Measurements from ENCODE around the gene DNAJC25. TPM values are rescaled to one million over a fixed set of nuclear protein-coding genes. Genes with fewer than 3 reads are reported as not detected.

The DNAJC25 gene
- total and polyA plus RNA-seq, 2 of the 13 experiments (the other 11 are each of a cell fraction or from before 2014, with no cell fraction given) = 5.7 to 10.2 TPM

DNA sequence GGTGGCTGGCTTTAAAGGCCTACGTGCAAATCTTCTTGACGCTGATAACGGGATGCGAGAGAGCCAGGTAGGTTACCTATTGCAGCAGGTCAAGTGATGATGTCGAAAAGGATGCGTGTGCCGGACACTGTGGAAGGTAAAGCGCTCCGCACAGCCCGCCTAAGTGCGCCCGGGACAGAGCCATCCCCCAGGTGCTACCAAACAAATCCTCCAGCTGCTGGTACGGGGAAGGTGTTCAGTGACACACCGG is 245 bp upstream of the DNAJC25 start (continued):
- TF ChIP-seq, protein P1, sequence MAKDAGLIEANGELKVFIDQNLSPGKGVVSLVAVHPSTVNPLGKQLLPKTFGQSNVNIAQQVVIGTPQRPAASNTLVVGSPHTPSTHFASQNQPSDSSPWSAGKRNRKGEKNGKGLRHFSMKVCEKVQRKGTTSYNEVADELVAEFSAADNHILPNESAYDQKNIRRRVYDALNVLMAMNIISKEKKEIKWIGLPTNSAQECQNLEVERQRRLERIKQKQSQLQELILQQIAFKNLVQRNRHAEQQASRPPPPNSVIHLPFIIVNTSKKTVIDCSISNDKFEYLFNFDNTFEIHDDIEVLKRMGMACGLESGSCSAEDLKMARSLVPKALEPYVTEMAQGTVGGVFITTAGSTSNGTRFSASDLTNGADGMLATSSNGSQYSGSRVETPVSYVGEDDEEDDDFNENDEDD (CRISPR knock-in tag; IDR thresholded peaks at IDR 0.05; ENCODE audit: borderline replicate concordance) = peak; percentile 78; the same call in 1 of the 2 replicates
- TF ChIP-seq AHR (CRISPR knock-in tag; IDR thresholded peaks at IDR 0.05) (peak; percentile 65; the same call in 1 of the 2 replicates), ZNF232 (CRISPR knock-in tag; IDR thresholded peaks at IDR 0.05; ENCODE audit: borderline replicate concordance) (no peak), SMC3 (IDR thresholded peaks at IDR 0.05; ENCODE audit: low read length) (no peak), HNRNPK (IDR thresholded peaks at IDR 0.05; ENCODE audit: low read depth, low read length, poor library complexity, severe bottlenecking) (no peak), ZFY (CRISPR knock-in tag; IDR thresholded peaks at IDR 0.05) (no peak), ZNF546 (CRISPR knock-in tag; conservative IDR thresholded peaks at IDR 0.05) (no peak), ZZZ3 (CRISPR knock-in tag; IDR thresholded peaks at IDR 0.05; ENCODE audit: borderline replicate concordance) (peak; percentile 67; the same call in 1 of the 2 replicates), GABPB1 (CRISPR knock-in tag; IDR thresholded peaks at IDR 0.05) (no peak), ZMYM2 (CRISPR knock-in tag; IDR thresholded peaks at IDR 0.05) (no peak), KLF6 (CRISPR knock-in tag; IDR thresholded peaks at IDR 0.05) (no peak), FOXC1 (CRISPR knock-in tag; IDR thresholded peaks at IDR 0.05; ENCODE audit: borderline replicate concordance) (no peak), ZNF260 (CRISPR knock-in tag; IDR thresholded peaks at IDR 0.05; ENCODE audit: borderline replicate concordance, low read depth) (no peak), ZMAT3 (CRISPR knock-in tag; conservative IDR thresholded peaks at IDR 0.05) (peak; percentile 86; the same call in 1 of the 2 replicates), U2AF1 (optimal IDR thresholded peaks at IDR 0.05; ENCODE audit: low read depth, low read length) (no peak), SIN3B (IDR thresholded peaks at IDR 0.05; ENCODE audit: low read length) (peak; percentile 70; the same call in 1 of the 2 replicates), ZNF235 (CRISPR knock-in tag; IDR thresholded peaks at IDR 0.05; ENCODE audit: borderline replicate concordance) (0 out of 2 replicates have a peak, but pooled peaks have one; percentile 25), IRF2 (CRISPR knock-in tag; IDR thresholded peaks at IDR 0.05) (peak; percentile 91), ZC3H13 (CRISPR knock-in tag; IDR thresholded peaks at IDR 0.05) (0 out of 2 replicates have a peak, but pooled peaks have one; percentile 37), ASH2L (IDR thresholded peaks at IDR 0.05; ENCODE audit: insufficient read length, low read depth, low read length) (peak; percentile 60), ZNF136 (CRISPR knock-in tag; IDR thresholded peaks at IDR 0.05; ENCODE audit: low read depth) (0 out of 2 replicates have a peak, but pooled peaks have one; percentile 57)
- TF ChIP-seq, protein P2, sequence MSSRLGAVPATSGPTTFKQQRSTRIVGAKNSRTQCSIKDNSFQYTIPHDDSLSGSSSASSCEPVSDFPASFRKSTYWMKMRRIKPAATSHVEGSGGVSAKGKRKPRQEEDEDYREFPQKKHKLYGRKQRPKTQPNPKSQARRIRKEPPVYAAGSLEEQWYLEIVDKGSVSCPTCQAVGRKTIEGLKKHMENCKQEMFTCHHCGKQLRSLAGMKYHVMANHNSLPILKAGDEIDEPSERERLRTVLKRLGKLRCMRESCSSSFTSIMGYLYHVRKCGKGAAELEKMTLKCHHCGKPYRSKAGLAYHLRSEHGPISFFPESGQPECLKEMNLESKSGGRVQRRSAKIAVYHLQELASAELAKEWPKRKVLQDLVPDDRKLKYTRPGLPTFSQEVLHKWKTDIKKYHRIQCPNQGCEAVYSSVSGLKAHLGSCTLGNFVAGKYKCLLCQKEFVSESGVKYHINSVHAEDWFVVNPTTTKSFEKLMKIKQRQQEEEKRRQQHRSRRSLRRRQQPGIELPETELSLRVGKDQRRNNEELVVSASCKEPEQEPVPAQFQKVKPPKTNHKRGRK (CRISPR knock-in tag; IDR thresholded peaks at IDR 0.05) = no peak
- TF ChIP-seq, protein P3, sequence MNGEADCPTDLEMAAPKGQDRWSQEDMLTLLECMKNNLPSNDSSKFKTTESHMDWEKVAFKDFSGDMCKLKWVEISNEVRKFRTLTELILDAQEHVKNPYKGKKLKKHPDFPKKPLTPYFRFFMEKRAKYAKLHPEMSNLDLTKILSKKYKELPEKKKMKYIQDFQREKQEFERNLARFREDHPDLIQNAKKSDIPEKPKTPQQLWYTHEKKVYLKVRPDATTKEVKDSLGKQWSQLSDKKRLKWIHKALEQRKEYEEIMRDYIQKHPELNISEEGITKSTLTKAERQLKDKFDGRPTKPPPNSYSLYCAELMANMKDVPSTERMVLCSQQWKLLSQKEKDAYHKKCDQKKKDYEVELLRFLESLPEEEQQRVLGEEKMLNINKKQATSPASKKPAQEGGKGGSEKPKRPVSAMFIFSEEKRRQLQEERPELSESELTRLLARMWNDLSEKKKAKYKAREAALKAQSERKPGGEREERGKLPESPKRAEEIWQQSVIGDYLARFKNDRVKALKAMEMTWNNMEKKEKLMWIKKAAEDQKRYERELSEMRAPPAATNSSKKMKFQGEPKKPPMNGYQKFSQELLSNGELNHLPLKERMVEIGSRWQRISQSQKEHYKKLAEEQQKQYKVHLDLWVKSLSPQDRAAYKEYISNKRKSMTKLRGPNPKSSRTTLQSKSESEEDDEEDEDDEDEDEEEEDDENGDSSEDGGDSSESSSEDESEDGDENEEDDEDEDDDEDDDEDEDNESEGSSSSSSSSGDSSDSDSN (CRISPR knock-in tag; IDR thresholded peaks at IDR 0.05) = peak; percentile 100
- TF ChIP-seq, protein P4, sequence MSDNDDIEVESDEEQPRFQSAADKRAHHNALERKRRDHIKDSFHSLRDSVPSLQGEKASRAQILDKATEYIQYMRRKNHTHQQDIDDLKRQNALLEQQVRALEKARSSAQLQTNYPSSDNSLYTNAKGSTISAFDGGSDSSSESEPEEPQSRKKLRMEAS (IDR thresholded peaks at IDR 0.05) = peak; percentile 87; the same call in 1 of the 2 replicates
- TF ChIP-seq, protein P5, sequence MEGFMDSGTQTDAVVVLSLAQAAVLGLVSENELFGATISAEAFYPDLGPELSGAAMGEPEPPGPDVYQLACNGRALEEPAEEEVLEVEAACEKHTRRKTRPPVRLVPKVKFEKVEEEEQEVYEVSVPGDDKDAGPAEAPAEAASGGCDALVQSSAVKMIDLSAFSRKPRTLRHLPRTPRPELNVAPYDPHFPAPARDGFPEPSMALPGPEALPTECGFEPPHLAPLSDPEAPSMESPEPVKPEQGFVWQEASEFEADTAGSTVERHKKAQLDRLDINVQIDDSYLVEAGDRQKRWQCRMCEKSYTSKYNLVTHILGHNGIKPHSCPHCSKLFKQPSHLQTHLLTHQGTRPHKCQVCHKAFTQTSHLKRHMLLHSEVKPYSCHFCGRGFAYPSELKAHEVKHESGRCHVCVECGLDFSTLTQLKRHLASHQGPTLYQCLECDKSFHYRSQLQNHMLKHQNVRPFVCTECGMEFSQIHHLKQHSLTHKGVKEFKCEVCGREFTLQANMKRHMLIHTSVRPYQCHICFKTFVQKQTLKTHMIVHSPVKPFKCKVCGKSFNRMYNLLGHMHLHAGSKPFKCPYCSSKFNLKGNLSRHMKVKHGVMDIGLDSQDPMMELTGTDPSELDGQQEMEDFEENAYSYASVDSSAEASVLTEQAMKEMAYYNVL (CRISPR knock-in tag; IDR thresholded peaks at IDR 0.05; ENCODE audit: borderline replicate concordance) = peak; percentile 76; the same call in 1 of the 2 replicates

Measured in HepG2 (cell line).